Measurements from ENCODE around the gene WNK1. TPM values are rescaled to one million over a fixed set of nuclear protein-coding genes. Genes with fewer than 3 reads are reported as not detected.
A peak's percentile ranks its signal among the peaks of the same experiment; 100 is the strongest.

WNK1 gene
- total RNA-seq, 1 experiment from 2014 or later, result 117 TPM

DNA sequence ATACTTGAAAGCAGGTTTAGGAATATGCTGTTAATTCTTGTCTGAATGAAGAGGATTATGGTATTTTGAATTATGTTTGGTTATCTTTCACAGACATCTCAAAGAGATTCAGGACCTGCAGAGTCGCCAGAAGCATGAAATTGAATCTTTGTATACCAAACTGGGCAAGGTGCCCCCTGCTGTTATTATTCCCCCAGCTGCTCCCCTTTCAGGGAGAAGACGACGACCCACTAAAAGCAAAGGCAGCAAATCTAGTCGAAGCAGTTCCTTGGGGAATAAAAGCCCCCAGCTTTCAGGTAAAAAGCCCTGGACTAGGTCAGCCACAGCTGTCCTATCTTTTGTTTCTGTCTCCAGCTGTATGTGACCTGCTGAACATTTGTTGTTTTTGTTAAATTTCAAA lies 145.0 kb downstream of the WNK1 start:
- H3K56ac ChIP-seq (ENCODE audit: insufficient read length, low read depth, low read length), result no peak overlapping the region
- H3K18ac ChIP-seq (ENCODE audit: insufficient read length, low read depth, low read length), result no peak overlapping the region
- Mint-ChIP-seq H3K27me3 (ENCODE audit: low read depth) (no peaks in the 10 kb centered on the region), H3K27ac (peak overlapping the region in 1 of 3 experiments; percentile 8; a peak in 1 of 7 replicates), H3K4me1 (no peaks in the 10 kb centered on the region), H3K4me3 (no peak overlapping the region), H3K9me3 (no peaks in the 10 kb centered on the region), H3K36me3 (ENCODE audit: insufficient read depth in 1 of 3, low read depth in 3 of 3) (peaks cover 35 to 79% (median 65%) of the 10 kb centered on the region in 3 experiments)
- no peaks in the 10 kb centered on the region for H3K27me3 ChIP-seq (ENCODE audit: insufficient read depth, low read length)
- no peaks in the 10 kb centered on the region for H3K4me1 ChIP-seq (ENCODE audit: insufficient read depth, low read length)
- no peak overlapping the region for H2BK15ac ChIP-seq (ENCODE audit: low read depth, low read length)
- no peak overlapping the region for H2BK5ac ChIP-seq (ENCODE audit: insufficient read length, low read length)
- H3K9ac ChIP-seq (ENCODE audit: extremely low read depth, insufficient read length, low read length), result no peak overlapping the region
- no peak overlapping the region for H2BK12ac ChIP-seq (ENCODE audit: insufficient read length, low read depth, low read length)
- no CpG with 5 or more reads among the region's 4 CpGs for WGBS (ENCODE audit: extremely low coverage, insufficient read length, low lambda C conversion rate)
- H2AK5ac ChIP-seq (ENCODE audit: insufficient read length, low read length), result no peak overlapping the region
- no peak overlapping the region for H4K5ac ChIP-seq (ENCODE audit: insufficient read length, low read depth, low read length)
- H4K8ac ChIP-seq (replicated peaks; ENCODE audit: insufficient read length, low read depth, low read length), result no peak overlapping the region
- H3K23ac ChIP-seq (ENCODE audit: insufficient read length, low read depth, low read length), result no peak overlapping the region
- H4K91ac ChIP-seq (ENCODE audit: insufficient read length, low read depth, low read length), result no peak overlapping the region
- H3K14ac ChIP-seq (ENCODE audit: insufficient read depth, low read length), result no peak overlapping the region
- H3K4me2 ChIP-seq (ENCODE audit: insufficient read depth, insufficient read length, low read length), result no peak overlapping the region
- TF ChIP-seq, protein P1, sequence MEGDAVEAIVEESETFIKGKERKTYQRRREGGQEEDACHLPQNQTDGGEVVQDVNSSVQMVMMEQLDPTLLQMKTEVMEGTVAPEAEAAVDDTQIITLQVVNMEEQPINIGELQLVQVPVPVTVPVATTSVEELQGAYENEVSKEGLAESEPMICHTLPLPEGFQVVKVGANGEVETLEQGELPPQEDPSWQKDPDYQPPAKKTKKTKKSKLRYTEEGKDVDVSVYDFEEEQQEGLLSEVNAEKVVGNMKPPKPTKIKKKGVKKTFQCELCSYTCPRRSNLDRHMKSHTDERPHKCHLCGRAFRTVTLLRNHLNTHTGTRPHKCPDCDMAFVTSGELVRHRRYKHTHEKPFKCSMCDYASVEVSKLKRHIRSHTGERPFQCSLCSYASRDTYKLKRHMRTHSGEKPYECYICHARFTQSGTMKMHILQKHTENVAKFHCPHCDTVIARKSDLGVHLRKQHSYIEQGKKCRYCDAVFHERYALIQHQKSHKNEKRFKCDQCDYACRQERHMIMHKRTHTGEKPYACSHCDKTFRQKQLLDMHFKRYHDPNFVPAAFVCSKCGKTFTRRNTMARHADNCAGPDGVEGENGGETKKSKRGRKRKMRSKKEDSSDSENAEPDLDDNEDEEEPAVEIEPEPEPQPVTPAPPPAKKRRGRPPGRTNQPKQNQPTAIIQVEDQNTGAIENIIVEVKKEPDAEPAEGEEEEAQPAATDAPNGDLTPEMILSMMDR (conservative IDR thresholded peaks at IDR 0.05), result no peak
- H2AFZ ChIP-seq (ENCODE audit: low read length), result no peak overlapping the region
- DNase-seq, result no peak
- no peaks in the 10 kb centered on the region for H3K9me3 ChIP-seq (ENCODE audit: control insufficient read depth, low read depth, low read length)
- no peaks in the 10 kb centered on the region for H3K23me2 ChIP-seq (ENCODE audit: insufficient read length, low read depth, low read length, poor library complexity, severe bottlenecking)
- H2BK20ac ChIP-seq (ENCODE audit: low read depth, low read length, poor library complexity, severe bottlenecking), result no peak overlapping the region
- no peak overlapping the region for H3T11ph ChIP-seq (ENCODE audit: low read length)
- H2BK120ac ChIP-seq (ENCODE audit: low read depth, low read length, poor library complexity, severe bottlenecking), result no peak overlapping the region
- H3K79me1 ChIP-seq (ENCODE audit: insufficient read depth, low read depth, low read length, poor library complexity, severe bottlenecking), result no peaks in the 10 kb centered on the region
- H4K20me1 ChIP-seq (ENCODE audit: control insufficient read depth, insufficient read depth, insufficient read length), result no peaks in the 10 kb centered on the region
- H3K27ac ChIP-seq (ENCODE audit: insufficient read length, low read depth, low read length), result no peak overlapping the region
- H3K79me2 ChIP-seq (ENCODE audit: insufficient read depth, low read length), result no peaks in the 10 kb centered on the region
- H3K4ac ChIP-seq (ENCODE audit: low read depth, low read length), result no peak overlapping the region

Data from H9 (cell line).